Measurements from ENCODE around the gene PARD3B. TPM values are rescaled to one million over a fixed set of nuclear protein-coding genes. Genes with fewer than 3 reads are reported as not detected.

The PARD3B gene
- total and polyA plus RNA-seq, 2 experiments from 2014 or later: 3.5 to 4.4 TPM

GRCh38 chr2:204799791-204800190 is 254.5 kb downstream of the PARD3B start:
- H3K4me2 ChIP-seq: no peak overlapping the region
- H3K9me3 Mint-ChIP-seq: no peaks in the 10 kb centered on the region
- H3K4me1 Mint-ChIP-seq: no peaks in the 10 kb centered on the region
- no peaks in the 10 kb centered on the region for H3K36me3 ChIP-seq (ENCODE audit: insufficient read depth)
- DNase-seq (ENCODE audit: low spot score) (no peak), ATAC-seq (no peak)
- no peak overlapping the region for H3K4me3 ChIP-seq
- TF ChIP-seq ZNF462 (CRISPR knock-in tag; IDR thresholded peaks at IDR 0.05): no peak
- no peak for TF ChIP-seq ZNF331 (CRISPR knock-in tag; IDR thresholded peaks at IDR 0.05; ENCODE audit: low read depth)
- H3K4me3 Mint-ChIP-seq: no peak overlapping the region
- H3K27ac Mint-ChIP-seq: no peak overlapping the region
- H3K79me2 ChIP-seq (replicated peaks; ENCODE audit: insufficient read depth): no peaks in the 10 kb centered on the region
- no peak overlapping the region for H3K27ac ChIP-seq (ENCODE audit: low read depth)
- H3K9me2 ChIP-seq (ENCODE audit: insufficient read depth): no peaks in the 10 kb centered on the region
- H2AFZ ChIP-seq: no peak overlapping the region
- no peaks in the 10 kb centered on the region for H3K4me1 ChIP-seq (ENCODE audit: insufficient read depth)
- no peaks in the 10 kb centered on the region for H3K27me3 Mint-ChIP-seq (ENCODE audit: insufficient read depth, low read depth, poor library complexity)
- H3K27me3 ChIP-seq (ENCODE audit: insufficient read depth): no peaks in the 10 kb centered on the region
- H3K36me3 Mint-ChIP-seq (ENCODE audit: low read depth): no peaks in the 10 kb centered on the region
- no peaks in the 10 kb centered on the region for H3F3A ChIP-seq (replicated peaks; ENCODE audit: low read depth)
- H4K20me1 ChIP-seq (replicated peaks; ENCODE audit: insufficient read depth): no peaks in the 10 kb centered on the region

- peaks cover 15% of the 10 kb centered on the region; the same call in 2 of the 3 replicates for H3K9me3 Mint-ChIP-seq
- DNase-seq (ENCODE audit: low spot score): no peak
These were observed 263.2 kb downstream of the PARD3B start for GRCh38 chr2:204808494-204808893.

More at GRCh38 chr2:204808494-204808893, 263.2 kb downstream of the PARD3B start:
- no peak for ATAC-seq
- H3K36me3 ChIP-seq (ENCODE audit: insufficient read depth): no peaks in the 10 kb centered on the region
- Mint-ChIP-seq H3K36me3 (ENCODE audit: low read depth) (peaks cover 5% of the 10 kb centered on the region; the same call in 1 of the 3 replicates), H3K27me3 (ENCODE audit: insufficient read depth, low read depth, poor library complexity) (no peaks in the 10 kb centered on the region), H3K27ac (no peak overlapping the region), H3K4me1 (no peaks in the 10 kb centered on the region), H3K4me3 (no peak overlapping the region)
- no peak overlapping the region for H2AFZ ChIP-seq
- no peaks in the 10 kb centered on the region for H3K79me2 ChIP-seq (replicated peaks; ENCODE audit: insufficient read depth)
- no peak overlapping the region for H3K4me2 ChIP-seq
- no peaks in the 10 kb centered on the region for H4K20me1 ChIP-seq (replicated peaks; ENCODE audit: insufficient read depth)
- no peaks in the 10 kb centered on the region for H3K27me3 ChIP-seq (ENCODE audit: insufficient read depth)
- H3K4me3 ChIP-seq: no peak overlapping the region
- no peaks in the 10 kb centered on the region for H3K9me2 ChIP-seq (ENCODE audit: insufficient read depth)
- no peak overlapping the region for H3K27ac ChIP-seq (ENCODE audit: low read depth)
- H3F3A ChIP-seq (replicated peaks; ENCODE audit: low read depth): no peaks in the 10 kb centered on the region
- no peak for TF ChIP-seq NANOG (IDR thresholded peaks at IDR 0.05; ENCODE audit: borderline replicate concordance)
- no peak for TF ChIP-seq STAT1 (IDR thresholded peaks at IDR 0.05; ENCODE audit: unreplicated experiment)
- TF ChIP-seq POLR2AphosphoS5 (IDR thresholded peaks at IDR 0.05; ENCODE audit: low read depth): no peak
- no peak for TF ChIP-seq JUNB (IDR thresholded peaks at IDR 0.05; ENCODE audit: unreplicated experiment)
- no peak for TF ChIP-seq ZNF114 (CRISPR knock-in tag; IDR thresholded peaks at IDR 0.05)
- no peak for TF ChIP-seq CREB1 (CRISPR knock-in tag; IDR thresholded peaks at IDR 0.05; ENCODE audit: low read depth)
- TF ChIP-seq ETS1 (IDR thresholded peaks at IDR 0.05): no peak
- TF ChIP-seq ZNF331 (CRISPR knock-in tag; IDR thresholded peaks at IDR 0.05; ENCODE audit: low read depth): no peak
- TF ChIP-seq CTCF (conservative IDR thresholded peaks at IDR 0.05; ENCODE audit: low read depth in 2 of 2): no peak
- TF ChIP-seq EZH2phosphoT487 (IDR thresholded peaks at IDR 0.05; ENCODE audit: unreplicated experiment): no peak
- no peaks in the 10 kb centered on the region for H3K4me1 ChIP-seq (ENCODE audit: insufficient read depth)
